RPMI7951 (cell line): ENCODE data around the gene ZSCAN23. TPM values are rescaled to one million over a fixed set of nuclear protein-coding genes. Genes with fewer than 3 reads are reported as not detected.
A peak's percentile ranks its signal among the peaks of the same experiment; 100 is the strongest.
"Not testable (repeated sequence)": the region's sequence is repeated elsewhere in the genome, so short reads cannot be mapped to it uniquely, and the experiment has no call there.

Experiments
- DNase-seq: peaks from one replicate; pipeline ENCODE4 v3.0.0-alpha.2; 2012; ENCODE audit warnings: low read depth
- total RNA-seq: library from RNA; depleted of rRNA; stranded (reverse); fragments of >200 nt; shearing (Covaris generic); gene quantifications from 2 replicates; pipeline ENCODE4 v1.2.3, GENCODE V29; 2014

Gene ZSCAN23
- total RNA-seq, 1 experiment from 2014 or later = 8.4 TPM

DNA sequence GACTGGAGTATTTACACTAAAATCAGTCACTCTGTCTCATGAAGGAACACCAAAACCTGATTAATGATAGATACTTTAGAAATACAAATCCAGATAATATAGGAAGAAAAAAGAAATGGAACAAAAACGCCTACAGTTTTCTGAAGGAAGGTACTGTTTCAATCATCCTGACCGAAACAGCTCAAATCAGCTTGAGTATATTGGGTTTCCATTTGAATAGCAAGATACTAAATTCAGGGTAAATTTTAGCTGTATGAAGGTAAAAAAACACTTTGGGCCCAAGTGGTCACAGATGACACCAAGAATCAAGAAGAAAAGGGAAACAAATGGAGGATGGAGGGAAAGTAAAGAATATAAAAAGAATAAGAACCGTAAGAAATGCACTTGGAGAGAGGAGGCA lies 6.9 kb downstream of the ZSCAN23 start:
- no peak for DNase-seq

DNA sequence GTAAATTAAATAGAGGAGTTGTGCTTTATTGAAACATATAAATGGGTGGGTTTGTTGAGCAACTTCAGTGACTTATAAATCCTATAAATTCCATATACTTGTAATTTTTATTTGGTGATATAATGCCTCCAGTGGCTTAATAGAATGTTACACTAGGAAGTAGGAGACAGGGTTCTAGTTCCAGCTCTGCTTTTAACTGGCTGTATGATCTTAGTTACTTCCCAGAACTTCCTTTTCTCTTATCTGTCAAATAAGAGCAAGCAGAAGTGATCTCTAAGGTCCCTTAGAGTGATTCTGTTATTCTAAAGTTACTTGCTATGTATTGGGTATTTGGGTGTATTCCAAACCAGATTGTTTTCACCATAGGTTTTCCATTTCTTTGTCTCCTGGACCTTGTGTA lies 10.2 kb downstream of the ZSCAN23 start:
- no peak for DNase-seq

DNA sequence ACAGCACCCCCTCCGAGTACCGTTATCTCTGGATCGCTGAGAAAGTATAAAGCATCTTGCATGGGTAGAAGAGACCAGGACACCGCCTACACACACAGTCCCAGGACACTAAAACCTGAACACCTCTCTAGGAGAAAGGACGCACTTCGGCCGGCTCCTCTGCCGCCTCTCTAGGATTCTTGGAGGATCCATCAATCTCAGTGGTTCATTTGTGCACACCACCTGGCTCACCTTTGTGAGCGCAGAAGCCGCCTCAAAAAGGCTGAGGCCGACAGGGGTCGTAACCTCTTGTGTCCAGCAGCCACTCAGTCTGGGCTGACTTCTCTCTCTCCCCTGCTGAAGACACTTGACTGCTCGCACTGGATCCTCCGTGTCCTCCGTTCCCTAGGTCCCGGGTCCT lies 13.5 kb downstream of the ZSCAN23 start:
- no peak for DNase-seq

DNA sequence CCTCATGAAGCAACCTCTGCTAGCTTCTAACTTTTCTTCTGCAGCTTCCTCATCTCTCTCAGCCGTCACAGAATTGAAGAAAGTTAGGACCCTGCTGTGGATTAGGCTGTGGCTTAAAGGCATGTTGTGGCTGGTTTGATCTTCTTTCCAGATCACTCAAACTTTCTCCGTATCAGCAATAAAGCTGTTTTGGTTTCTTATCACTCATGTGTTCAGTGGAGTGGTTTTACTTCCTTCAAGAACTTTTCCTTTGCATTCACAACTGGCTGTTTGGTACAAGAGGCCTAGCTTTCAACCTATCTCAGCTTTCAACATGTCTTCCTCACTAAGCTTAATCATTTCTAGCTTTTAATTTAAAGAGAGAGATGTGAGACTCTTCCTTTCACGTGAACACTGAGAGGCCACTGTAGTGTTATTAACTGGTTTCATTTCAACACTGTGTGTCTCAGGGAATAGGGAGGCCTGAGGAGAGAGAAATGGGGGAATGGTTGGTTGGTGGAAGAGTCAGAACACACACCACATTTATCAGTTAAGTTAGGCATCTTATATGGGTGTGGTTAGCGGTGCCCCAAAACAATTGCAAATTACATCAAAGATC lies 17.2 kb downstream of the ZSCAN23 start:
- no peak for DNase-seq

DNA sequence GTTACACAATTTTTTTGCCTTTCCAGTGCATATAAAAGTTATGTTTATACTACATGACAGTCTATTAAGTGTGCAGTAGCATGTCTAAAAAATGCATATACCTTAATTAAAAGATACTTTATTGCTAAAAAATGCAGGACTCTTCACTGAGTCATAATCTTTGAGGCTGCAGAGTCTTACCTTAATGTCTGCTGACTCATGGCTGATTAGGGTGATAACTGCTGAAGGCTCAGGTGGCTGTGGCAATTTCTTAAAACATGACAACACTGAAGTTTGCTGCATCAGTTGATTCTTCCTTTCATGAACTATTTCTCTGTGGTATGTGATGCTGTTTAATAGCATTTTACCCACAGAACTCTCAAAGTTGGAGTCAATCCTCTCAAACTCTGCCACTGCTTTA lies 19.1 kb downstream of the ZSCAN23 start:
- DNase-seq = no peak

DNA sequence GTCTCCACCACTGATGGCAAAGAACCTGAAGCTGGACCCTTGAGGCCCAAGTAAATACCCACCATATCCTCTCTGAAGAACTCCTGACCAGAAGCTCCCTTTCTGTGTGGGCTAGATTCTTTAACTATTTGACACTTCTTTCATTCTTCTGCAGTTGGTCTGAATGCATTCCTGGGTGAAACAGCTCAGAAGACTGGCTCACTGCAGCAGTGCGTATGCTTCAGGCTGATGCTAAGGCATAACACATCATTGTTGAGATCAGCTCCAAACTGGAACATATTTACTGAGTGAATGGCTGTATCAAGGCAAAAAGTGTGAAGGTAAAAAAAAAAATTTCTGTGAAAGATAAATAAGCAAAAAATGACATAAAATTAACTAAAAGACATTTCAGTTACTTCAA lies 19.7 kb downstream of the ZSCAN23 start:
- no peak for DNase-seq

DNA sequence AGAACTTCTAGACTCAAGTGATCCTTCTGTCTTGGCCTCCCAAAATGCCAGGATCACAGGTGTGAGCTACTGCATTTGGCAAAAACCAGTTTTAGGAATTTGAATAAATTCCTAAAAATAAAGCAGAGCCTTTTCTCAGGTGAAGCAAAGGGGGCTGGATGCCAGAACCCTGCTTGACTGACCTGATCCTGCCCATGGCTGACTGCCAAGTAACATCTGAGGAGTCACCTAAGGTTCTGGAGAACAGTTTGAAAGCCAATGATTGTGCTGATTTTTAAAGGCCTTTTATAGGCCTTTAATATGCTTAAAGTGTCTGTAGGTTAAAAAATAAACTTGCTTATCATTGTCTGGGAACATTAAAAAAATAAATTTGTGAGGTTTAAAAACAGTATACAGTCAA lies 29.6 kb downstream of the ZSCAN23 start:
- no peak for DNase-seq

DNA sequence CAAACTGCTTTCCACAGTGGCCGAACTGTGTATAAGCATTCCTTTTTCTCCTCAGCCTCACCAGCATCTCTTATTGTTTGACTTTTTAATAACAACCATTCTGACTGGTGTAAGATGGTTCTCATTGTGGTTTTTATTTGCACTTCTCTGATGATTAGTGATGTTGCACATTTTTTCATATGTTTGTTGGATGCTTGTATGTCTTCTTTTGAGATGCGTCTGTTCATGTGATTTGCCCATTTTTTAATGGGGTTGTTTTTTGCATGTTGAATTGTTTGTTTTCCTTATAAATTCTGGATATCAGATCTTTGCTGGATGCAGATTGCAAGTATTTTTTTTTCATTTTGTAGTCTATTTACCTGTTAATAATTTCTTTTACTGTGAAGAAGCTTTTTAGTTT lies 32.5 kb downstream of the ZSCAN23 start:
- DNase-seq = no peak

DNA sequence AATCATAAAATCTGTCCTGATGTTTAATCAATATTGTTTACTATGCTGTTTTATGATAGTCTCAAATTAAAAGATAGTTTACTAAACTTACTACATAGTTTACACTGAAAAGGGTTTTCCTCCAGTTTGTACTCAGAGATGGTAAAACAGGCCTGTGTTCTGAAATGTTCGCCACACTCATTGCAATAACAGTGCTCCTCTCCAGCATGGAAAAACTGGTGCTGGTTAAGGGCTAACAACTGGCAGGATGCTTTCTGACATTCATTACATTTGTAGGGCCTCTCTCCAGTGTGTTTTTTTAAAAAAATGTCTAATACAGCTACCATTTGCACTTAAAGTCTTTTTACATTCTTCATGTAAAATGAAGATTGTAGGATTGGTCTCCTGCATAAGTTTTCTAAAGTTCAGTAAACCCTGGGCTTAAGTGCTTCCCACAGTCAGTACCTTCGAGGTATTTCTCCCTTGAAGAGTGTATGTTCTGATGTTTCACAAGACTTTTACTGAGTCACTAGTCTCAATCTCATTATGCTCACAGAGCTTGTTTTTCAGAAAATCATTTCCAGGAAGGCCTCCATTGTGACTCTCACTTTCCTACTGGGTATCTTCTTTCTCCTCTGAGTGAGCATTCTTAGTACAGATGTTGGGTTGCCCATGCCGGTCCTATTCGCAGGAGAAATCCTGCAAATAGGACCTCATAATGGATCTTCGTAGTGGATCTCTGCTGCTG lies 35.1 kb downstream of the ZSCAN23 start:
- DNase-seq = no peak

DNA sequence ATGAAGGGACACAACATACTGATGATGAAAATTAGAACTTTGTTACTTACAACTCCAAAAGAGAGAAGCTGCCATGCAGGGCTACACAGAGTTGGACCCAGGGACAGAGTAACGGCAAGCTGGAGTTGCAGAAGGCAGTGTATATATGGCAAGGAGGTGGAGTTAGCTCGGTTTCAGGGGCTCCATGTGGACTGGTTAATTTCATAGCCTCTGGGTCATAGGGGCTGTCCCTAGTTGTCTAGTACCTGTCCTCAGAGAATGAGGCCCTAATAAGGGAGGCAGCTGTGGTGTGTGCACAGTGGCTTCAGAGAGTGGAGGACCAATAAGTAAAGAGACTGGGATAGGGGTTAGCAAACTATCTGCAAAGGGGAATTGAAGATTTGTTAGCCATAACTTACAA lies 35.9 kb downstream of the ZSCAN23 start:
- DNase-seq = no peak

DNA sequence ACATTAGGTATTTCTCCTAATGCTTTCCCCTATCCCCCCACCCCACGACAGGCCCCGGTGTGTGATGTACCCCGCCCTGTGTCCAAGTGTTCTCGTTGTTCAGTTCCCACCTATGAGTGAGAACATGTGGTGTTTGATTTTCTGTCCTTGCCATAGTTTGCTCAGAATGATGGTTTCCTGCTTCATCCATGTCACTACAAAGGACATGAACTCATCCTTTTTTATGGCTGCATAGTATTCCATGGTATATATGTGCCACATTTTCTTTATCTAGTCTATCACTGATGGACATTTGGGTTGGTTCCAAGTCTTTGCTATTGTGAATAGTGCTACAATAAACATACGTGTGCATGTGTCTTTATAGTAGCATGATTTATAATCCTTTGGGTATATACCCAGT lies 39.4 kb downstream of the ZSCAN23 start:
- DNase-seq = not testable (repeated sequence)

DNA sequence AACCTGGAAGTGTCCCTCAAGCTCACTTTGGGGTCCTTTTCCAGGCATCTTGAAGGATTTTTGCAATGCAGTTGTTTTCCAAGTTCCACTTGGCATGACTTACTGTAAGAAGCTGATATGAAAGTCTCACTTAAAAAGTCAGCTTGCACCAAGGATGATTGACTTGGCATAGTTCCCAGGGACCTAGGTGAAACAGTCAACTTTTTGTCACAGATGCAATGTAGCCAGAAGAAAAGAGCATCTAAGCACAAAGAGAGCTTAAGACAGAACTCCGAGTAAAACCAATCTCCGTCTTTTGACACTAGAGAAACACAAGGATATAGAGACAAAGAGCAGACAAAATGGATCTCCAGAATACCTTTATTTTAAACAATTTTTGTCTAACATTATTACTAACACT lies 41.1 kb downstream of the ZSCAN23 start:
- no peak for DNase-seq

DNA sequence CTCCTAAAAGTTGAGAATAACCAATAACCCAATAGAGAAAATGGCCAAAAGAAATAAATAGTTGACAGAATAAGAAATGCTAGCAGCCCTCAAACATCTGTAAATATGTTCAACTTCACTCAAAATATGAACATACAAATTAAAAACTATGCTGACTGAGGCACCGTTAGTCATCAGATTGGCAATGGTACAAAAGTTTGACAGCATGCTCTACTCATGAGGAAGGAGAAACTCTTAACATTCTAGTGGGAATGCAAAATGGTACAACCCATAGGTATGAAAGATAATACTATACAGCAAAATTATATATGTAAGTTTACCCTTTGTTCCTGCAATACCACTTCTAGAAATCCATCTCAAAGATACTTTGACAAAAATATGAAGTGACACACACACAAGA lies 42.1 kb downstream of the ZSCAN23 start:
- peak; percentile 18 for DNase-seq

DNA sequence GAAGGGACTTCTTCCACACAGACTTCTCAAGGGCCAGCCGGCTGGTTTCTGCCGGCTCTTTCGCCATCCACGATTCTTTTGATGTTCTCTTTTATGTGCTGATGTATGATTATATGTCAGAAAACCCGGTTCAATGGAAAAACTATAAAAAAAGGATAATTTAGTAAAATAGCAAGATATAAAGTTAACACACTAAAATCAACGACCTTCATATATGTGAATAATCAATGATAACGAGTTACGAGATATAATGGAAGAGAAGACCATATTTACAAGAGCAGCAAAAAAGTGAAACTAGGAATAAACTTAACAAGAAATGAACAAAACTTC lies 43.2 kb downstream of the ZSCAN23 start:
- DNase-seq = no peak

DNA sequence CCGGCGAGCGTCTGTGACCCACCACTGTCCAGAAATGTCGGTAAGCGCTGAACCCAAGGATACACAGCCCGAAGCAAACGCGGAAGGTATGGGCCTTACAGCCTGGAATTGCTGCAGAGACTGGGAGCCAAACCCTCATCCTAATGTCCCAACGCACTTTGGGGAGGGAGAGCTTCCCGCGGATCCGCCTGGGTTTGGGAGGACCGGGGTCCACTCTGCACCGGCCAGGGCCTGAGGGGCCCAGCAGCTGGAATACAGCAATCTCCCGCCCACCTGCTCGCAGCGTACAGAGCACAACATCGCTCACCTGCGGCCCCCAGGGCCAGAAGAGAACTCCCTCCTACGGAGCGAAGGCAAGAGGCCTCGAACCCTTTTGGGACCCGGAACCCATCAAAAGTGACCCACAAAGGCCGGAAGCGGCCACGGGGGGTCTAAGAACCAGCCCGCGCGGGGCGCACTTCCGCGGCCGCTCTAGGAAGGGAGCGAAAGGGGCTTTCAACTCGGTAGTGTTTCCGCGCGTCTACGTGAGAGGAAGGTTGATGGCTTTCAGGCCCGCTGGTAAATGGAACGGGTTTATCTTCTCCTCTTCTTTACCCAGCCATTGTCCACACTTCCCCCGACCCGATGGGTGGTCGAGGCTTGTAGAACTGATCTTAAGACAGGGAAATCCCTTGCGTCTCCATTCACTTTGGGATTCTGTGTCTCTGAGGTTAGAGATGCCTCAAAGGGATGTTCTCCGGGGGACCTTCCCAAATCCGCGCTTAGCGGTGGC lies 43.8 kb downstream of the ZSCAN23 start, which contains the start of gene ZSCAN12:
Gene ZSCAN12 (minus strand): TSS at position 398 of the 772 bp plus-strand sequence. CDS start 1,342 bp downstream, outside the sequence.
- DNase-seq = peak; percentile 89

DNA sequence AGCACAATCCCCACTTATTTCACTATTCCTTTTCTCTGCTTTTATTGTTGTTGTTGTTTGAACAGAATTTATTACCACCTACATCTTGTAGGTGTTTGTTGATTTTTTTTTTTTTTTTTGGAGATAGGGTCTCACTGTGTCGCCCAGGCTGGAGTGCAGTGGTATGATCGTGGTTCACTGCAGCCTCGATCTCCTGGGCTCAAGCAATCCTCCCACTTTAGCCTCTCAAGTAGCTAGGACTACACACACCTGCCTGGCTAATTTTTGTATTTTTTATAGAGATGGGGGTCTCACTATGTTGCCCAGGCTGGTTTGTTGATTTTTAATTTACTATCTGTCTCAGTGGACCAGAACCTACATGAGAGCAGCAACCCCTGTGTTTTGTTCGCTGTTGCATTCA lies 47.4 kb downstream of the ZSCAN23 start:
- no peak for DNase-seq

DNA sequence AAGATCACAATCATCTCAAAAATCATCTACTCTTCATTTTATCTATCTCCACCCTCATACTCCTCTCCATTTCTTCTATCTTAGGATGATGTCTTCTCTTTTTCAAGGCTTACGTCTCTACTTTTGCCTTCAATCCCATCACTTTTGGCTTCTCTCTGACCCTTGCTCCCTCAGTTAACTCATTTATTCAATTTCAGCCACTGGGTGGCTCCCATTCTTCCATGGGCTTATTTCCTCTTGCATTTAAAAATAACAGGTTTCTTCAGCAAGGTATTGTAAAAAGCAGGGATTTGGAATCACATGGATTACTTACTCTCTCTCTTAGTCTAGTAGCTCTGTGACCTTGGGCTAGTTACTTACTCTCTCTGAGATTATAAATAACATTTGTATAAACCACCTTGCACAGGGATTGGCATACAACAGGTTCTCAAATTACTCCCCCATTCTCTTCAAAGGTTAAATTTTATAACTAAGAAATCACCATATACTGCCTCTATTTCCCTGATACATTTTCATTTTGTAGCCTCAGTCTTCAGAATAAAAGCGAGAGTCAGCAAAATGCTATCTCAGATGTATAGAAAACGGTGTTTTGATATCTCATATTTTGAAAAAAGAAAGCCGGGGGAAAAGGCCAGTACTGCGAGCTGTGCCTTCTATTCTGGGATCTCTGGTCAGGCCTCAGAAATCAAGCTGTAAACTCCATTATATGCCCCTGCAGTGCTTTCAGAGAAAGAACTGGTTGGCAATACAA lies 49.2 kb downstream of the ZSCAN23 start:
- DNase-seq = peak; percentile 13

DNA sequence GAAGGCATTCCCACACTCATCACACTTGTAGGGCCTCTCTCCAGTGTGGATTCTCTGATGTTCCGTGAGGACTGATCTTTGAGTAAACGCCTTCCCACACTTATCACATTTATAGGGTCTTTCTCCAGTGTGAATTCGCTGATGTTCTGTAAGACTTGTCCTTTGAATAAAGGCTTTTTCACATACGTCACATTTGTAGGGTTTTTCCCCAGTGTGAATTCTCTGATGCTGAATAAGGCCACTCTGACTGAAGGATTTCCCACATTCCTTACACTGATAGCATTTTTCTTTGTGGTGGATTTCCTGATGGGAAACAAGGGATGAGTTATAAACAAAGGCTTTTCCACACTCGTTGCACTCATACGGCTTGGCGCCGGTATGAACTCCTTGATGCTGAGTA lies 52.6 kb downstream of the ZSCAN23 start:
- no peak for DNase-seq

DNA sequence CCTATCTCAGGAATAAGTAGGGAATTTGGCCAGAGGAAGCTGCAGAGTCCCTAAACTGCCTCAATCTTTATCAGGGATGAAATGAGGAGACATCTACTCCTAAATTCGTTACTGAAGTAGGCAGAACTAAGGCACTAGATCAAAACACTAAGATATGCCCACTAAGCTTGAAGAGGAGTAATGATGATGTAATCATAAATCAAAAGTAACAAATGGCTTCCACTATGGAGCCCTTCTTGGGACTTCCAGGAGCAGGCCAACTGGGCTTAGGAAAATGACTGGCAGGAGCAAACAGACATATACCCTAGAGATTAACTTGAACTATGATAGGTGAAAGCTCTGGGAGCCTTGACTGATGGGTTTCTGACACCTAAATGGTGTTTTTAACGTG lies 59.2 kb downstream of the ZSCAN23 start:
- no peak for DNase-seq

DNA sequence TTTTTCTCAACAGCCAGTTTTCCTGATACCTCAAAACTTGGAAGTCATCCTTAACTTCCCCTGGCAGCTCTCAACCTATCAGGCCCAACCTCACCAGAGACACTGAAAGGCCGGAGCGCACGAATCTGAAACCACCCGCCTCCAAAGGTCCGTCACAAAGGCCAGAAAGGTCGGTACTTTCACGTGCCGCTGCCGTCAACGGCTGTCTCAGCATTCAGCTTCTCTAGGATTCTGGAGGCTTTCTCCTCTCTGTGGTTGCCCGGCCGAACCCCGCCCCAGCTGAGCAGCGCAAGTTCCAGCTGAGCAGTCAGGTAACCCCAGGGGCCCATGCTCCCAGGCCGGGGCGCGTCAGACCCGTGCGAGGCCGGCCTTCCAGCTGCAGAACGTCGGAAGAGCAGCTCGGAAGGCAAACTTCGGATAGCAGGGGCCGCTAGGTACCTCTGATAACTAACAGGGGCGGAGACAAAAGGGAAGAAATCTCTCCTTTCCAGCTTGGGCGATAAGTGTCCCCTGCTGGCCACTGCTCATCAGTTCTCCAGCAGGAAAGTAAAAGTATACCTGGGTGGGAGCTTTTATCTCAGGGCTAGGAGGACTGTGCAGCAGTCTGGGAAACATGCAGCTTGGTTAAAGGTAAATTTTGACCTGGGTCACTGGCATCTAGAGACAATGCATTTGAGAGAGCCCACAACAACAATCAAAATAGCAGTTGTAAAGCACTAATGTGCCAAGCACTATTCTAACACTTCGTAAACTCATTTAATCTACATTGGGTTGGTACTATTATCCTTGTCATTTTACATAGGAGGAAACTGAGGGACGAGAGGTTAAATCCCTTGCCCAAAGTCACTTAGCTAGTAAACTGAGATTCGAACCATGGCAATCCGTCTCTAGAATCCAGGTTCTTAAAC lies 59.8 kb downstream of the ZSCAN23 start:
- no peak for DNase-seq
